ELR (cell line): ENCODE results near the gene EEF1B2.
"Not testable (repeated sequence)": the region's sequence is repeated elsewhere in the genome, so short reads cannot be mapped to it uniquely, and the experiment has no call there.

Source experiments
- DNase-seq: peaks from one replicate; pipeline ENCODE4 v3.0.0-alpha.2; 2015; ENCODE audit warnings: low read depth

EEF1B2 gene

DNA sequence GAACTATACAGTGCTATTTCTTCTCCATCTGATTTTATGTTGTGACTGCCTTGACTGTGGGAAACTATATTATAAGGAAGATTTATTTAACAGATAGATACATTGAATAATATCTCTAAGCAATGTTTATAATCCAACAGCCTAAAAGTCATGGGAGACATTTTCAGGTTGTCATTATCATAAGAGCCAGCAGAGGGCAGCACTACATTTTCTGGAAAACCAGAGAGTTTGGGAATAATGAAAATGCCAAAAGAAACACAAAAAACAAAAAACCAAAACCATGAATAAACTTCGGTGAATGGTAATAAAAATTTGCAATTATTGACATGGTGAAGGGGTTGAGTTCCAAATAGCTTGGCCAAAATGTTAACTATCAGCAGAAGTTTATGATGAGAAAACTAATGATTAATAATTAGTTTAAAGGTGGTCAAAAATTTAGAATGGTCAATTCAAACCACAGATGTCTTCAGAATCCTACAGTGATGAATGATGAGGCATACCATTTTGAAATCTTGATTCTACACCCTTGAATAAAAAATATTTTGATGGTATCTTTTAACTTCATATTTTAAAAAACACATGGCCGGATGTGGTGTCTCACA is 4.7 kb downstream of the EEF1B2 start:
- DNase-seq, result peak; percentile 66

DNA sequence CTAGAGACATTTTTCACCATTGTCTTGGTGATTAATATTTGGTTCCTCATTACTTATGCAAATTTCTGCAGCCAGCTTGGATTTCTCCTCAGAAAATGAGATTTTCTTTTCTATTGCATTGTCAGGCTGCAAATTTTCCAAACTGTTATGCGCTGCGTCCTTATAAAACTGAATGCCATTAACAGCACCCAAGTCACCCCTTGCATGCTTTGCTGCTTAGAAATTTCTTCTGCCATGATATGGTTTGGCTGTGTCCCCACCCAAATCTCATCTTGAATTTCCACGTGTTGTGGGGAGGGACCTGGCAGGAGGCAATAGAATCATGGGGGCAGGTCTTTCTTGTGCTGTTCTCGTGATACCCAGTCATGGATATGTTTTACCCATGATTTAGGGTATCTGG is 8.5 kb downstream of the EEF1B2 start:
- not testable (repeated sequence) for DNase-seq

DNA sequence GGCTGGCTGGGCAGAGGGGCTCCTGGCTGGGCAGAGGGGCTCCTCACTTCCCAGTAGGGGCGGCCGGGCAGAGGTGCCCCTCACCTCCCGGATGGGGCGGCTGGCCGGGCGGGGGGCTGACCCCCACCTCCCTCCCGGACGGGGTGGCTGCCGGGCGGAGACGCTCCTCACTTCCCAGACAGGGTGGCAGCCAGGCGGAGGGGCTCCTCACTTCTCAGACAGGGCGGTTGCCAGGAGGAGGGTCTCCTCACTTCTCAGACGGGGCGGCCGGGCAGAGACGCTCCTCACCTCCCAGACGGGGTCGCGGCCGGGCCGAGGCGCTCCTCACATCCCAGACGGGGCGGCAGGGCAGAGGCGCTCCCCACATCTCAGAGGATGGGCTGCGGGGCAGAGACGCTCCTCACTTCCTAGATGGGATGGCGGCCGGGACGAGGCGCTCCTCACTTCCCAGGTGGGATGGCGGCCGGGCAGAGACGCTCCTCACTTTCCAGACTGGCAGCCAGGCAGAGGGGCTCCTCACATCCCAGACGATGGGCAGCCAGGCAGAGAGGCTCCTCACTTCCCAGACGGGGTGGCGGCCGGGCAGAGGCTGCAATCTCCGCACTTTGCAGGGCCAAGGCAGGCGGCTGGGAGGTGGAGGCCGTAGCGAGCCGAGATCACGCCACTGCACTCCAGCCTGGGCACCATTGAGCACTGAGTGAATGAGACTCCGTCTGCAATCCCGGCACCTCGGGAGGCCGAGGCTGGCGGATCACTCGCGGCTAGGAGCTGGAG is 12.1 kb downstream of the EEF1B2 start:
- DNase-seq, result not testable (repeated sequence)

DNA sequence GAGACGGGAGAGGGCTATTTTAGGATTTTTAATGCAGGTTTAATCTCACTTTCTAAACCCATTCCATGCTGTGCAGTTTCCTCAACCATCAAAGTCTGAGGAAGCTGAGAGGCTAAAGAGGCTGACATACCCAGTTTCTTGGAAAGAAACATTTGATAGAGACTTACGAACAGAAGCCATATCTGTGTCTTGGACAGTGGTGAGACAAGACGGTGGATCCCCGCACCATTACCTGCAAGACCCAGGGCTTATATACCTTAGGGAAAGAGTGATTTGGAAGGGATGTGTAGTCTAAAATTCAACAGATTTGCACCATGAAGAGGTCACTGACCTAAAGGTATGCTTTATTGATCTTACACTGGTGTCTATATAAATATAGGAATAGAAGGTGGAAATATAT is 13.5 kb downstream of the EEF1B2 start:
- no peak for DNase-seq

DNA sequence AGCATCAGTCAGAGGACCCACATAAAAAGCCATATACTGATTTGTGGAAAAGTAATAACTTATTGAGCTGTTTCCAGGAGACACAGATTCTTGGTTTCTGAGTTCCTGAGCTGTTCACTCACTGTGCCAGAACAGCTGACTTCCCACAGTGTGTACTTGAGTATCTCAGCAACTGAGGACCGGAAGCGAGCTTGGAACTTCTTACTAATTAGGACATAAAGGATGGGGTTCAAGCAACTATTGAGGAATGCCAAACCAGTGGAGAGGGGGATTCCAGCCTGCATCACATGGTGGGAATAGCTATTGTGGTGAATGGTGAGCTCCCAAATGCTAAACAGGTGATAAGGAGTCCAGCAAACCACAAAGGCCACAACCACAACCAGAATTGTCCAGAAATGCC is 16.4 kb downstream of the EEF1B2 start:
- DNase-seq, result no peak

DNA sequence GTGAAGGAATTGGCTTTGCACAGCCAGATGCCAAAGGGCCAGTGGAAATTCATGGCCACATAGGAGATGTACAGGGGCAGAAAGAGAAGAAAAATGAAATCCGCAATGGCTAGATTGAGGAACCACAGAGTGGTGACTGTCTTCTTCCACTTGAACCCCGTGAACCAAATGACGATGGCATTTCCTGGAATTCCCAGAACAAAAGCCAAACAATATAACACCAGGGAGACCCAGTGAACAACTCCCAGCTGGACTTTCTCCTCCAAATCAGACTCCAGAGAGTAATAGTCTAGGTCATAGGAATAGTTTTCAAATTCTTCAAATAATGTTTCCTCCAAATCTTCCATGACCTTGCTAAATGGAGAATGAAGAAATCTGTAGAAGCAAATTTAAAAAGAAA is 17.2 kb downstream of the EEF1B2 start:
- no peak for DNase-seq

DNA sequence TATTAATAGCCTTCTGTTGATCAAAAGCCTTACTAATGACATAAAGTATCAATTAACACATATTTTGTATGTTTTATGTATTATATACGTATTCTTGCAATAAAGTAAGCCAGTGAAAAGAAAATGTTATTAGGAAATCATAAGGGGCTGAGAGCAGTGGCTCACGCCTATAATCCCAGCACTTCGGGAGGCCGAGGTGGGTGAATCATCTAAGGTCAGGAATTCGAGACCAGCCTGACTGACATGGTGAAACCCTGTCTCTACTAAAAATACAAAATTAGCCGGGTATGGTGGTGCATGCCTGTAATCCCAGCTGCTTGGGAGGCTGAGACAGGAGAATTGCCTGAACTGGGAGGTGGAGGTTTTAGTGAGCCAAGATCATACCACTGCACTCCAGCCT is 21.8 kb downstream of the EEF1B2 start:
- peak; percentile 26 for DNase-seq

DNA sequence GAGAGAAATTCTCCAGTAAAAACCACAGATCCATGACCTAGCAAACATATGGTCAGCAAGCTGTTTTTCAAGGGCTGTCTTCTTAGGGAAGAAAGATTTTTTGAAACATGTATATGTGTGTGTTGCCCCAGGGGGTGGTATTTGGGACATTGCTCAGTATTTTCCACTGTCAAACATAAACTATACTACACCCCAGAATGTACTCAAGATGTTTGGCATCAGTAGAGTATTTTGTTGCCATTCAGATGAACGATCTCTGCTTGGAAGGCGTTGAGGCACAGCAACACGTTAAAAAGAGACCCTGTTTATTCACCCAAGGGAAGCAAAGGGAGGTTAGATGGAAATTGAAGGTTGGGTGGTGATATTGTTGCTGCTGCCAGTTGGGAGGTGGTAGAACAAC is 30.0 kb downstream of the EEF1B2 start:
- DNase-seq, result no peak

DNA sequence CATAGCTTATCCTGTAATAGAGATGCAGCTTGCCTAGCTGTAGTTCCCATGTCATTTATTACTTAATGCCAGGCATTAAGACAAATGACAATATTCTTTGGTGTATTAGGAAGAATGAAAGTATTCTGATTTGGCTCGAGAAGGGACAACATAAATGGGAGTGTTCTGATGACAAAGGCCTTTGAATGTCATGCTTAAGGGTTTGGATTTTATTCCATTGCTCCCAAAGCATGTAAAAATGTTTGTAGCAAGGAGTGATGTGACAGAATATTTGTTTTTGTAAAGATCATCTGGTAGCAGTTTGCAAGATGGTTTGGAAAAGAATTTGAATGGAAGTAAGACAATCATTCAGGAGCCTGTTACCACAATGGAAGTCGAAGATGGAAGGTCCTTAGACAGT is 30.4 kb downstream of the EEF1B2 start:
- DNase-seq, result no peak

DNA sequence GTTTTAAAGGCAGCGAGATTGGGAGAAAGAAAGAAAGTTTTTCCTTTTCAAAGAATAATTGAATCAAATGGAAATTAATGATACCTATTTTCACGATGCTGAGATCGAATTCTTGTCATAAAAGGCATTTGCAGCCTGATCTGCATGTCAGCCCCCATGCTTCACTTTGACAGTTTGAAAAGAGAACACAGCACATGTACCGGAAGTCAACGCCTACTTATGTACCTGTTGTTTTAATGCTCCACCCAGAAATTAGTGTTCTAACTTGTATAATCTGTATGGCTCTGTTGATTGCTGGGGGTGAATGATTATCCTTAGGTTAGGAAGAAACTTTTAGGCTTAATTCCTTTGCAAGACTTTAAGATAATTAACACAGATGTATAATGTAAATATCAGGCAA is 31.0 kb downstream of the EEF1B2 start:
- no peak for DNase-seq

DNA sequence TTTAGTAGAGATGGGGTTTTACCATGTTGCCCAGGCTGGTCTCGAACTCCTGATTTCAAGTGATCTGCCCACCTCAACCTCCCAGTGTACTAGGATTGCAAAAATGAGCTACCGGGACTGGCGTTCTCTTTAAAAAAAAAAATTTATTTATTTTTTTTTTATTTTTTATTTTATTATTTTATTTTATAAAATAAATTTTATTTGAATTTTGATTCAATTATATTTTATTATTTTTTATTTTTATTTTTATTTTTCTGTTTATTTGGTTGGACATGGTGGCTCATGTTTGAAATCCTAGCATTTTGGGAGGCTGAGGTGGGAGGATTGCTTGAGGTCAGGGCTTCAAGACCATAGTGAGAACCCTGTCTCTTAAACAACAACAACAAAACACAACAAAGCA is 32.5 kb downstream of the EEF1B2 start:
- DNase-seq, result no peak

DNA sequence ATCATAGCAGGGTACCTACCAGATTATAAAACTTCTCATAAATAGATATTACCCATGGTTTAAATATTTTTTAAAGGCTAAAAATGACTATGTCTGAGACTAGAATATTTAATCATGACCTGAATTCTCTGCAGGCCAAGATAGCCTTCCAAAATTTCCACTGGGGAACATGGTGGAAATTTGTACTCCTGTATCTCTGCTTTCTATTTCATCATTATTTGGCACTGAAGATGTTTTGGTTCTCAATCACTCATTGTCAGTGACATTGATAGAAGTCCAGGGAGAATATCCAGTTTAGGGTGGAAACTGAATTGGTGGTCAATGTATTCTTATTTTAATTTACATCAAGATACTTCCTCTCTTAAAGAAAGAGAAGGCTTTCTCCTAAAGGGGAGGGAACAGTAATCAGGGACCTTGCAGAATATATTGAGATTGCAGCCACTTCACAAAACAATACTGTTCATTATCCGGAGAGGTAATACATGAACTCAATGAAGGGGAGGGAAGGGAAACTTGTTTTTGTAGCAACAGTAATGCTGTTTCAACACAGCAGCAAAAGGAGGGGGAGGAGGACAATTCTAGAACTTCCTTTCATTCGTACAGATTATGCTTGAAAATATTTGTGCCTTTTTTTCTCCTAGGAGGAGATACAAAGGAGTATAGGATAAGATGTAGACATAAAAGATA is 34.1 kb downstream of the EEF1B2 start:
- no peak for DNase-seq

DNA sequence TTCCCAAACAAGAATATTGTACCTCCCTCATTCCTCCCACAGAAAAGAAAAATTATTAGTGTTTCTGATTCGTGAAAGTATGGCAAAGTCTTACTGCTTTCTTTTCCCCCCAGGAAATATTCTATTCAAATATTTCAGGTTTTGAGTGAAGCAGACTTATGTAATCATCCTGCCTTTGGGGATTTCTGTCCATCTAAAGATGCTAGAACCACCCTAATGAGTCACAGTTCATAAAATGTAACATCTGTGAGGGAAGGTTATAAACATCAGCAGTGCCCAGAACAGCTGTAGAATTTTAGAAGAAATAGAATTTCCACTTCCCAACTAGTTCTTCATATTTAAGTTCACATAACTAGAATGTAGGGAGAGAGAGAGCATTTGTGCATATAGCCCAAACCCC is 39.0 kb downstream of the EEF1B2 start:
- DNase-seq, result peak; percentile 20

DNA sequence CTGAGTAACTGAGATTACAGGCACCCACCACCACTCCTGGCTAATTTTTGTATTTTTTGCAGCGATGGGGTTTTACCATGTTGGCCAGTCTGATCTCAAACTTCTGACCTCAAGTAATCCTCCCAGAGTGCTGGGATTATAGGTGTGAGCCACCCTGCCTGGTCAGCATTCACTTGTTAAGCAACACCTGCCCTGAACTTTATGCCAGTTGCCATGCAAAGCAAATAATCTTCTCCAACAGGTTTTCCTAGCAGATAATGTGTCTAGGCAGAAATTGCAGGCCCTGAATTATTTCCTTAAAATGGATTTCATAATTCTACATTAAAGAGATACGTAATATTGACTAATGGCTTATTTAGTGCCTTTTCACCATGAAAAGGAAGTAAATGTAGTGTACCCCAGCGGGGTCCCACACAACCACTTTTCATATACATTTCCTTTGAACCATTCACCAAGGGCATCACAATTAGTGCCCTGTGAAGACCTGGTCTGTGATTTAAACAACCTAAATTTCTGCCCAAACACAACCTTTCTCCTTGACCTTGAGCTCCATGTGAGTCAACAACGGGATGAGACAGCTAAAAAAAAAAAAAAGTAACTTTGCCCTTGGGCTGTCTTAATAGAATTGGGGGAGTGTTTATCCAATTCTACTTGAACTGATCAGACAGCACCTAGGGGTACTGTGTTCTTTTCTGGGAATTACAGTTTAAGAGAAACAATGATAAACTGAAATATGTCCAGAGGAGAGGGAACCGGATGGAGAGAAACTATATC is 41.6 kb downstream of the EEF1B2 start:
- no peak for DNase-seq

DNA sequence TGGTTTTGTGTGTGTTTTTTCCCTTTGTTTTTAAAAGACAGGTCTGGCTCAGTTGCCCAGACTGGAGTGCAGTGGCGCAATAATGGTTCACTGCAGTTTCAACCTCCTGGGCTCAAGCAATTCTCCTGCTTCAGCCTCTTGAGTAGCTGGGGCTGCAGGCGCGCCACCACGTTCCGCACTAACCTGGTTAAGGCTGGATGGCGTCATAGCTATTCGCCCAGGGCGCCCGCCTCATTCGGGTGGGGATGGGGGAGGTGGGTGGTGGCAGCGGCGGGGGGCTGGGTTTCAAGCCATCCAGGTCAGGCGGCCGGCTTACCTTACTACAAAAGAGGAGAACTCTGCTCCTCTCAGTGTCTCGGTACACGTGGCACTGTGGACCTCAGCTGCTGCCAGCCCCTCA is 42.8 kb downstream of the EEF1B2 start:
- DNase-seq, result no peak

DNA sequence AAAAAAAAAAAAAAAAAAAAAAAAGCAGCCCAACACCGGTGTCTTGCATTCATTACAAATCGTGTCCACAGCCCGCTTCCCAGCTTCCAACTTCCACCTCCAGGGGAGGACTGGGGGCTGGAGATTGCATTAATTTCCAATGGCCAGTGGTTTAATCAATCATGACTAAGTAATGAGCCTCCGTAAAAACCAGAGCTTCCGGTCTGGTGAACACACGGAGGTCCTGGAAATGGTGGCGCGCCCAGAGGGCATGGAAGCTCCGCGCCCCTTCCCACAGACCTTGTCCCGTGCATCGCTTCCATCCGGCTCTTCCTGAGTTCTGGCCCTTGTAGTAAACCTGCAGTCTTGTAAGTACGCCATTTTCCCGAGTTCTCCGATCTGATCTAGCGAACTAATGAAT is 43.6 kb downstream of the EEF1B2 start:
- no peak for DNase-seq

DNA sequence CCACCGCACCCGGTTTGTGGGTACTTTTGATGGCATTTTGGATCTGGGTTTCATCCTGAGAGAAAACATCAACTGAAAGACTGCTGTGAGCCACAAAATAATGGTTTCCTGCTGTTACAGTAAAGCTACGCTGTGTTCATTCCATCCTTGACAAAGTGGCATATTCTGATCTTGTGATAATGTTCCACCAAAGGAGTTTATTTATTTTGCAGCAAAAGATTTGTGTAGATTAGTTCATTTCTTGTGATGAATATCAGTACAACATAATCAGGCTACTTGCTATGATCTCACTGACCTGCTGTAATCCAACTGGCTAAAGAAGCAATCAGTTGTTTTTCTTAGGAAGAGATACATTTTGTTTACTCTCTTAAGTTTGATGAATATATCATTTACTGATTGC is 45.0 kb downstream of the EEF1B2 start:
- no peak for DNase-seq

DNA sequence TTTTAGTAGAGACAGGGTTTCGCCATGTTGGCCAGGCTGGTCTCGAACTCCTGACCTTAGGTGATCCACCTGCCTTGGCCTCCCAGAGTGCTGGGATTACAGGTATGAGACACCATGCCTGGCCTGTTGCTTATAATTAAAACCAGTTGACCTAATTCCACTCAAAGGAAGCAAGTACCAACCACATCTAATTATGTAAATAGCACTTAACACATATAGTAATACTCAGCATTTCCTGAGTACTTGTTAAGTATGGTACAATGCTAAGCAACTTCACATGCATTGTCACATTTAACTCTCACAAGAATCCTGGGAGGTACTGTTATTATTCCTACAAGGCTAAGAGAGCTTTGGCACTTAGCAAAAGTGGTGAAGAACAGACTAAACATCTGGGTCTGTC is 47.6 kb downstream of the EEF1B2 start:
- not testable (repeated sequence) for DNase-seq

DNA sequence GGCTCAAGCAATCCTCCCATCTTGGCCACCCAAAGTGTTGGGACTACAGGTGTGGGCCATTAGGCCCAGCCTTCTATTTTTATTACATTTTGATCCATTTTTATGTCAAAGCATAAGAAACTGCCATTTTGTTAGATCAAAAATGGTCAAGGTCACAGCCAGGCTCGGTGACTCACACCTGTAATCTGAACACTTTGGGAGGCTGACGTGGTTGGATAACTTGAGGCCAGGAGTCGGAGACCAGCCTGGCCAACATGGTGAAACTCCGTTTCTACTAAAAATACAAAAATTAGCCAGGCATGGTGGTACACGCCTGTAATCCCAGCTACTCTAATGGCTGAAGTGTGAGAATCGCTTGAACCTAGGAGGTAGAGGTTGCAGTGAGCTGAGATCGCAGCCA is 49.2 kb downstream of the EEF1B2 start:
- DNase-seq, result no peak

DNA sequence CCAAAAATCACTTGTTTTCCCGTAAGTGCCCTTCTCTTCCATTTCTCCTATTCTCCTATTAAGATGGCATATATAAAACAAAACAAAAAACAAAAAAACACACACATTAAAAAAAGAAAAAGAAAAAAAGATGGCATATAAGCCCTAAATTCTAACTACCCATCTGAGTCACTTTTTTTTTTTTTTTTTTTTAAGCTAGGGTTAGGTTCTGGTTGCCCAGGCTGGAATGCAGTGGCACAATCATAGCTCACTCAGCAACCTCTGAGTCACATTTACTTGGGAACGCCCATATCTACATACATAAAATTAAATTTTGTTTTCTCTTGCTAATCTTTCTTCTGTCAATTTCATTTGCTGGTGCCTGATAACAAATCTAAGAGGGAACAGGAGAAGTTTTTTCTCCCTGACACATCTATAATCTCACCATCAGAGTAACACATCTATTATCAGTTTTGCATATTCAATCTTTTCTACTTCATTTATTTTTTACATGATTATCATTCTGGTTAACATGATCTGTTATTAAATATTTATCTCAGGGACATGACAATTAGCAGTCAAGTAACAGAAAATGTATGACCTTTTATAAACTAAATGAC is 52.1 kb downstream of the EEF1B2 start:
- peak; percentile 80 for DNase-seq
